Thyroid gland (tissue), 4 donors: ENCODE results near the gene KCP.

Experiments
- POLR2A ChIP-seq, 2 donors: fragments of 450-650 bp; IDR thresholded peaks; one replicate each; pipeline ENCODE4 v1.6.1; 2017; ENCODE audit warnings: antibody characterized with exemption in 2 of 2, mild to moderate bottlenecking in 2 of 2, moderate library complexity in 1 of 2
- TF ChIP-seq, protein P1 (sequence below), 6 experiments: fragments of 200-600 bp in 3 of 6; fragments of 450-650 bp in 3 of 6; sonication (generic) in 3 of 6; IDR thresholded peaks; one replicate each; pipeline ENCODE4 v1.5.1; 2016 to 2019; ENCODE audit warnings: antibody characterized with exemption in 6 of 6, mild to moderate bottlenecking in 2 of 6, inconsistent platforms in 1 of 6, moderate library complexity in 1 of 6

DNA sequence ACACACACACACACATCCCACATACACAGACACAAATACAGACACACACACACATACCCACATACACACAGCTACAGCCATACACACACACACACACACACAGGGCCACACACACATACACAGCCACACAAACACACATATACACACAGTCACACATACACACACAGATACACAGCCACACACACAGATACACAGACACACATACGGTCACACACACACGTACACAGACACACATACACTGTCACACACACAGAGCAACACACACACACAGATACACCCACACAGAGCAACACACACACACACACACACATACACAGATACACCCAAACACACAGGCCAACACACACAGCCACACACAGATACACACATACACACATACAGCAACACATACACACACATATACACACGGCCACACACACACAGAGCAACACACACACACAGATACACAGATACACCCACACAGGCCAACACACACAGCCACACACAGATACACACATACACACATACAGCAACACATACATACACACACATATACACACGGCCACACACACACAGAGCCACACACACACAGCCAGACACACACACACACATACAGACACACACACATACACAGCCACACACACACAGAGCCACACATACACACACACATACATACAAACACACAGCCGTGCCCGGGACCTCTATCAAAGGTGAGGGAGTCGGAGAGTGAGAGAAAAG, 22.3 kb downstream of the KCP start:
- TF ChIP-seq, protein P1, sequence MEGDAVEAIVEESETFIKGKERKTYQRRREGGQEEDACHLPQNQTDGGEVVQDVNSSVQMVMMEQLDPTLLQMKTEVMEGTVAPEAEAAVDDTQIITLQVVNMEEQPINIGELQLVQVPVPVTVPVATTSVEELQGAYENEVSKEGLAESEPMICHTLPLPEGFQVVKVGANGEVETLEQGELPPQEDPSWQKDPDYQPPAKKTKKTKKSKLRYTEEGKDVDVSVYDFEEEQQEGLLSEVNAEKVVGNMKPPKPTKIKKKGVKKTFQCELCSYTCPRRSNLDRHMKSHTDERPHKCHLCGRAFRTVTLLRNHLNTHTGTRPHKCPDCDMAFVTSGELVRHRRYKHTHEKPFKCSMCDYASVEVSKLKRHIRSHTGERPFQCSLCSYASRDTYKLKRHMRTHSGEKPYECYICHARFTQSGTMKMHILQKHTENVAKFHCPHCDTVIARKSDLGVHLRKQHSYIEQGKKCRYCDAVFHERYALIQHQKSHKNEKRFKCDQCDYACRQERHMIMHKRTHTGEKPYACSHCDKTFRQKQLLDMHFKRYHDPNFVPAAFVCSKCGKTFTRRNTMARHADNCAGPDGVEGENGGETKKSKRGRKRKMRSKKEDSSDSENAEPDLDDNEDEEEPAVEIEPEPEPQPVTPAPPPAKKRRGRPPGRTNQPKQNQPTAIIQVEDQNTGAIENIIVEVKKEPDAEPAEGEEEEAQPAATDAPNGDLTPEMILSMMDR (IDR thresholded peaks at IDR 0.05): no peak
- no peak for TF ChIP-seq POLR2A (IDR thresholded peaks at IDR 0.05)
